DOHH2 (cell line): ENCODE results near the gene LGR6.

Experiments used
- H3F3A ChIP-seq: fragments of 200-600 bp; sonication (generic), shearing (Covaris generic); 2 replicates; pipeline ENCODE4 v1.6.0; 2016; ENCODE audit warnings: antibody characterized with exemption, mild to moderate bottlenecking; ENCODE audit not compliant: control insufficient read depth, insufficient read depth
- H3K27ac ChIP-seq: fragments of 200-600 bp; sonication (generic); 2 replicates; pipeline ENCODE4 v1.5.1; 2014; ENCODE audit warnings: low read depth, mild to moderate bottlenecking, low read length, moderate library complexity
- H3K27me3 ChIP-seq: fragments of 200-600 bp; sonication (generic); 2 replicates; pipeline ENCODE4 v1.6.1; 2014; ENCODE audit warnings: mild to moderate bottlenecking, low read length, mixed read lengths; ENCODE audit not compliant: control insufficient read depth
- H3K36me3 ChIP-seq: fragments of 200-600 bp; sonication (generic); 2 replicates; pipeline ENCODE4 v1.6.1; 2014; ENCODE audit warnings: mild to moderate bottlenecking, low read length, moderate library complexity, mixed read lengths; ENCODE audit not compliant: control insufficient read depth
- H3K4me1 ChIP-seq: fragments of 200-600 bp; sonication (generic); 2 replicates; pipeline ENCODE4 v1.6.1; 2014; ENCODE audit warnings: mild to moderate bottlenecking, low read length, mixed read lengths; ENCODE audit not compliant: control insufficient read depth
- H3K4me2 ChIP-seq: fragments of 200-600 bp; sonication (generic); 2 replicates; pipeline ENCODE4 v1.6.0; 2014; ENCODE audit warnings: mild to moderate bottlenecking, low read length, moderate library complexity
- H3K4me3 ChIP-seq: fragments of 200-600 bp; sonication (generic); 2 replicates; pipeline ENCODE4 v1.5.1; 2014; ENCODE audit warnings: mild to moderate bottlenecking, low read length, mixed read lengths
- H3K79me2 ChIP-seq: fragments of 200-600 bp; sonication (generic); 2 replicates; pipeline ENCODE4 v1.6.1; 2014; ENCODE audit warnings: mild to moderate bottlenecking, low read length, mixed read lengths; ENCODE audit not compliant: control insufficient read depth
- H3K9me2 ChIP-seq: fragments of 200-600 bp; sonication (generic); replicated peaks from 2 replicates; pipeline ENCODE4 v1.6.1; 2014; ENCODE audit warnings: mild to moderate bottlenecking, low read length, mixed read lengths; ENCODE audit not compliant: control insufficient read depth
- H3K9me3 ChIP-seq: fragments of 200-600 bp; sonication (generic); 2 replicates; pipeline ENCODE4 v1.6.1; 2014; ENCODE audit warnings: antibody characterized with exemption, low read length, mixed read lengths; ENCODE audit not compliant: control insufficient read depth, insufficient read depth
- H4K20me1 ChIP-seq: fragments of 200-600 bp; sonication (generic); 2 replicates; pipeline ENCODE4 v1.6.0; 2014; ENCODE audit warnings: low read depth, mild to moderate bottlenecking, antibody characterized with exemption, low read length, moderate library complexity; ENCODE audit not compliant: control insufficient read depth, insufficient read depth
- CTCF ChIP-seq: fragments of 200-600 bp; sonication (generic); IDR thresholded peaks from one replicate; pipeline ENCODE4 v1.5.1; 2014; ENCODE audit warnings: antibody characterized with exemption, mild to moderate bottlenecking, low read depth, low read length; ENCODE audit not compliant: poor library complexity, severe bottlenecking
- EZH2phosphoT487 ChIP-seq: fragments of 200-600 bp; sonication (generic); IDR thresholded peaks from 2 replicates; pipeline ENCODE4 v1.6.1; 2017; ENCODE audit warnings: borderline replicate concordance, mild to moderate bottlenecking, antibody characterized with exemption, low read length, moderate library complexity, mixed read lengths

LGR6 gene

GRCh38 chr1:202278751-202279150 lies 85.2 kb downstream of the LGR6 start:
- no peak overlapping the region for H3K4me2 ChIP-seq
- H4K20me1 ChIP-seq = no peaks in the 10 kb centered on the region
- H3K9me2 ChIP-seq = no peaks in the 10 kb centered on the region
- no peaks in the 10 kb centered on the region for H3K36me3 ChIP-seq
- TF ChIP-seq EZH2phosphoT487 (no peak), CTCF (no peak)
- H3K4me1 ChIP-seq = peaks cover 12% of the 10 kb centered on the region
- no peaks in the 10 kb centered on the region for H3K79me2 ChIP-seq
- no peak overlapping the region for H3K4me3 ChIP-seq
- peaks cover 15% of the 10 kb centered on the region for H3K27me3 ChIP-seq
- no peaks in the 10 kb centered on the region for H3F3A ChIP-seq
- H3K9me3 ChIP-seq = no peaks in the 10 kb centered on the region
- no peak overlapping the region for H3K27ac ChIP-seq

GRCh38 chr1:202279806-202280205 lies 86.2 kb downstream of the LGR6 start:
- Histone ChIP-seq H3K27me3 (peaks cover 15% of the 10 kb centered on the region), H3K4me3 (no peak overlapping the region), H3K4me1 (peaks cover 14% of the 10 kb centered on the region), H3K4me2 (no peak overlapping the region), H3K9me2 (no peaks in the 10 kb centered on the region), H3F3A (no peaks in the 10 kb centered on the region), H3K36me3 (no peaks in the 10 kb centered on the region), H4K20me1 (no peaks in the 10 kb centered on the region), H3K79me2 (no peaks in the 10 kb centered on the region), H3K9me3 (no peaks in the 10 kb centered on the region), H3K27ac (no peak overlapping the region)
- no peak for TF ChIP-seq EZH2phosphoT487
- TF ChIP-seq CTCF = no peak

GRCh38 chr1:202280595-202280994 lies 87.0 kb downstream of the LGR6 start:
- H3K9me3 ChIP-seq = no peaks in the 10 kb centered on the region
- H3F3A ChIP-seq = no peaks in the 10 kb centered on the region
- peaks cover 14% of the 10 kb centered on the region for H3K4me1 ChIP-seq
- no peaks in the 10 kb centered on the region for H3K9me2 ChIP-seq
- no peak overlapping the region for H3K4me2 ChIP-seq
- no peaks in the 10 kb centered on the region for H3K36me3 ChIP-seq
- H3K4me3 ChIP-seq = no peak overlapping the region
- H4K20me1 ChIP-seq = no peaks in the 10 kb centered on the region
- peaks cover 13% of the 10 kb centered on the region for H3K27me3 ChIP-seq
- no peak for TF ChIP-seq EZH2phosphoT487
- TF ChIP-seq CTCF = no peak
- no peaks in the 10 kb centered on the region for H3K79me2 ChIP-seq
- no peak overlapping the region for H3K27ac ChIP-seq
